GM18867 (cell line): Measurements from ENCODE around the gene TMED3.

Experiments
- ATAC-seq: cut with Tn5 transposase; IDR thresholded peaks from one replicate; pipeline ENCODE4 v1.9.1; 2021; ENCODE audit warnings: mild to moderate bottlenecking, moderate library complexity; ENCODE audit not compliant: unreplicated experiment

Gene TMED3

DNA sequence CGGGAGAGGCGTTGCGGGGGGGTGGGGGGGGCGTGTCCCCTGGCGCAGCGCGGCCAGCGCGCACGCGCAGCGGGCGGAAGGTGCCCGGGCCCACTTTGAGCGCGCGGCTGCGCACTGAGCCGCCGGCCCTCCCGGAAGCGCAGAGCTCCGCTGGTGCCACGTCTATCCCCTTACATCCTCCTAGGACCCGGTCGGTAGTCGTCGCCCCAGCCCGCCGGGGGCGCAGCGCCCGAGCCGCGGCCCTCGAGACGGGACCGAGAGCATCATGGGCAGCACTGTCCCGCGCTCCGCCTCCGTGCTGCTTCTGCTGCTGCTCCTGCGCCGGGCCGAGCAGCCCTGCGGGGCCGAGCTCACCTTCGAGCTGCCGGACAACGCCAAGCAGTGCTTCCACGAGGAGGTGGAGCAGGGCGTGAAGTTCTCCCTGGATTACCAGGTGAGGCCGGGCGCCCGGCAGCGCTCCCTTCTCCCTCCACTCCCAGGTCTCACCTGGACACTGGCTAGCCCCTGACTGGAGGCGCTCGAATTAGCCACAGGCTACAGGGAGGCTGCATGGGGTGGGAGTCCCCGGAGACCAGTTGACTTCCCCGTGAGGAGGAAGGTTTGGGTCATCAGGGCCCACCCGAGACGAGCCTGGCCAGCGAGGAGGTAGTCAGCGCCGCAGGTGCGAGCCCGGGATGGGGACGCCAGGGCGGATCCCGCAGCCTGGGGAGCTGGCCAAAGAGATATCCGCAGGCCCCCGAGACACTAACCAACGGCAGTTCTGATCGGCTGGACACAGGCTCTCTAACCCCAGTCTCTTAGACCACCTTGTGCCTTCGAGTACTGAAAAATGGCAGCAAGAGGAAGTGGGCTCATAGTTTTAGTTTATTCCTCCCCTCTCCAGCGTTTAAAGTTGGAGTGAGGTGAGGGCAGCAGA, at the start of gene TMED3:
Gene TMED3 (plus strand): TSS at position 128 of the 916 bp plus-strand sequence. CDS start 138 bp downstream, at position 266.
- peak; percentile 84 for ATAC-seq

DNA sequence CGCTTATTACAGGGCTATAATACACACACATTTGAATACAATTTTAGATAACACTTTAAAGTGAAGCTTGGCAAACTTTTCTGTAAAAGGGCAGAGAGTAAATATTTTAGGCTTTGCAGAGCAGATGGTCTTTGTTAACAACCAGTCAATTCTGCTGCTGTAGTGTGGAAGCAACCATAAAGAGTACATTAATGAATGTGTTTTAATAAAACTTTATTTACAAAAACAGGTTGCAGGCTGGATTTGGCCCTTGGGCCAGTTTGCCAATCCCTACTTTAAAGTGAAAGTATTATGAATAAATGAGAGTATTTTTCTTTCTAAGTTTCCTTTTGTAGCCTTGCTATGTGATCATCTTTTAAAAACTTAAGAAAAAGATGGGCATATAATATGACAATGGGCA, 49.1 kb upstream of the TMED3 start:
- ATAC-seq, result no peak

DNA sequence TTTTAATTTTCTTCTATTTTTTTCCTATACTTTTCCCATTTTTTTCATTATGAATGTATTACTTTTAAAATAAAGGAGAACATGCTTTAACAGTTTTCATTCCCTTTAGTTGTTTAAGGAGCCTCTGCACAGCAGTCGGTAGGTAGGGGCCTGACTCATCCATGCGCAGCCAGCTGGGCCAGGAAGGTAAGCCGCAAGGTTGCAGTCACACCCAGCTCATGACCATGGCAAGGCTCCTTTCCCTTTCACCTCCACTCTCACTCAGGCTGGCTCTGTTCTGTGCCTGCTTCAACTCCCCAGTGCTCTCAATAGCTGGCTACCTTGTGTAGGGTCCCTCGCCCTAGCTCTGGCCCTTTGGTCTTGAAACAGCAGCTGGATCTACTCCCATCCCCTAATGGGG, 45.7 kb upstream of the TMED3 start:
- no peak for ATAC-seq

GRCh38 chr15:79265987-79266579, 44.8 kb upstream of the TMED3 start:
- ATAC-seq, result no peak

DNA sequence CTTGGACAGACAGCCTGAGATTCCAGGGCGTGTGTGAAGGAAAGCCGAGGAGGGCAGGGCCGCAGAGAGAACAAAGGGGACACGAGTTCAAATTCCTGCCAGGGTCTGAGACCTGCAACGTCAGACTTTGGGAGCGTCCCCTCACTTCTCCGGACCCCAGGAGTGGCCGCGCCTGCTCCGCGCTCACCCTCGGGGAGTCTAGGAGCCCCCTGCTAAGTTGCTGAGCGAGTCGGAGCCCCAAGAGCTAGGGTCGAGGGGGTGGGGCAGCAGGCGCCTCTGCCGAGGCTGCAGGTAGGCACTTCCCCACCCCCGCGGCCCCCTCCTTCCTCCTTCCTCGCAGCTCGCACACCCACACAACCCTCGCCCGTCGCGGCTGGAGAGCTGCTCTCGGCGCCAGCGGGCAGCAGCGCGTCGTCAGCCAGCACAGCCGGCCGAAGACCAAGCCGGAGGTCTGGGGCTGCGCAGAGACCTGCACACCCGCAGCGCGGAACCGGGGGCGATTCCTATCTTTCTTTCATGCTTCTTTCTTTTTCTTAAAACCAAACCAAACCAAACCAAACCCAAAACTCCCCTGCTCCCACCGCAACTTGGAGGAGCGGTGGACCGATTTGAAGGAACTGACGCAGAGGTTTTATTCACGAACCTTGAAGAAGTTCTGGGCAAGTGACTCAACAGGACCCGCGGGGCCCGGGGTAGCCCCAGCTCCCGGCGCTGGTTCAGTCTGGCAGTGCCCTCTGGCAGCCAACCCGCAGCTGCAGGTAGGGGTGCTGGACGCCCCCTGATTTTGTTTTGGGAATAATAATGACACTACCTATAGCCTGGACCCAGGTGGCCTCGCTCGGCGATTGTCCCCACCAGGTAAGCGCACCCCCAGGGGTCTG, 28.3 kb upstream of the TMED3 start, which contains the start of gene ANKRD34C:
Gene ANKRD34C (plus strand): TSS at position 352 of the 881 bp plus-strand sequence. CDS start 10,563 bp downstream, outside the sequence.
- no peak for ATAC-seq

- ATAC-seq, result no peak
Measured at GRCh38 chr15:79283252-79284048, 27.5 kb upstream of the TMED3 start.

DNA sequence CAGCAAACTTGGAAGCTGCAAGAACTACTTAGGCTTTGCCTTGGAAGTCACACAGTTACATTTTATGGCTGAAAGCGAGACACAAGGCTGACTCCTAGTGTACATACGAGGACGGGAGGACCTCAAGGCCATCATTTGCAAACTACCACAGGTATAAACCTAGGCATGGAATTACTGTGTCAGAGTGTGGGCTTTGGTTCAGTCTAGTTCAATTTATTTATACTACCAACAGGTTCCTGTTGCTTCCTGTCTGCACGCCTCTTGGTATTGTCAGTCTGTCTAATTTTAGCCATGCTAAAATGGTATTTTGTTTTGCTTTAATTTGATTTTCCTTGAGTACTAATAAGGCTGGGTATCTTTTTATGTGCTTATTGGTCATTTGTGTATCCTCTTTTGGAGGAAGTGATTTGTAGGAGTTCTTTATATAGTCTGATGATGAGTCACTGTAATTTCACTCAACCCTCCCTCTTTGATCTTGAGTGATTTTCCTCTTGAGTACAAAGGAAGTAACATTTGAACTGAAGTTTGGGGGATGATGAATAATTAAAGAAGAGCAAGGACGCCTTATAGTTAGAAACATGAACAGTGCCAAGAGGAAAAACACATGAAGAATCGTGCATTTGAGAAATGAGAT, 20.2 kb upstream of the TMED3 start:
- ATAC-seq, result no peak

GRCh38 chr15:79292011-79292410, 18.9 kb upstream of the TMED3 start:
- no peak for ATAC-seq

- no peak for ATAC-seq
Measured at GRCh38 chr15:79294075-79294474, 16.8 kb upstream of the TMED3 start.

DNA sequence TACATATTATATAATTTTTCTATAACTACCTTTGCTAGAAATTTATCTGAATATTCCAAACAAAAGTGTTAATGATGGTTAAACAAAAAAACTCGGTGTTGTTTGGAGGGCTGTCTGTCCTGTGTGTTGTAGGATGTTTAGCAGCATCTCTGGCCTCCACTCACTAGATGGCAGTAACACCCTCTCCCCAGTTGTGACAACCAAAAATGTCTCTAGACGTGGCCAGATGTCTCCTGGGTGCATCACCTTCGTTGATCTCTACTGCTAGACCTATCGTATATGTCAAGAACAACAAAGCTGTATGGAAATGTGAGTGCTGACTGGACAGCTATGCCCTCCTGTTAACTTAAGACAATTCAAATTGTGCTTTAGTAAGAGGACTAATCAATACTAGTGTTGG, 14.3 kb upstream of the TMED3 start:
- ATAC-seq, result no peak

DNA sequence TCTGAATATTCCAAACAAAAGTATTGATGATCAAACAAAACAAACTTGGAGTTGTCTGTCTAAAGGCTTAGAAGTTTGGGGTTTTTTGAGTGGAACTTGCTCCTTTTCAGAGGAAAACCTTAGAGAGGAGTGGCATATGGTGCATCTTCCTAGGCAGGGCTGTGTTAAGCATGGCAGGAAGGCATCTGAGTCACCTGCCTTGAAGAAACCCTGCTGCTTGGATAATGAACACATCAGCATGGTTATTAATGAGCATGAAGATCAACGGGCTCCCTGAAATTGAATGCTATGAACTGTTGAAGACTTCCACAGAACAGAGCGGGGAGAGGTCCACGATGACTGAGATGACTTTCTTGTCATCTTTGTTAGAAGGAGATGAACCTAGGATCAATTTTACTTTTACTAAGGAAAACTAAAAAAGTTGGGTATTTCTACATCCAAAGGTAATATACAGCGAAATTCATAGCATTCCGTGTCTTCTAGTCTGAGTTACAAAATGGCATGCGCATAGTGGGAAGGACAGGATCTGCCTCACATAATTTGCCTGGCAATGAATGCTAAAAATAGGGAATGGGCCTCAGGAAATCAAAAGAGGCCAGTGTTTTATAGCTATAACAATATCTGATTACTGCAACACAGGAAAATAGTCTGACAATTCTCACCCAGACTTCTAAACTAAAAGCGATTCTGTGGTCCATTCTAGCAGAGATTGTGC, 11.6 kb upstream of the TMED3 start:
- ATAC-seq, result no peak

DNA sequence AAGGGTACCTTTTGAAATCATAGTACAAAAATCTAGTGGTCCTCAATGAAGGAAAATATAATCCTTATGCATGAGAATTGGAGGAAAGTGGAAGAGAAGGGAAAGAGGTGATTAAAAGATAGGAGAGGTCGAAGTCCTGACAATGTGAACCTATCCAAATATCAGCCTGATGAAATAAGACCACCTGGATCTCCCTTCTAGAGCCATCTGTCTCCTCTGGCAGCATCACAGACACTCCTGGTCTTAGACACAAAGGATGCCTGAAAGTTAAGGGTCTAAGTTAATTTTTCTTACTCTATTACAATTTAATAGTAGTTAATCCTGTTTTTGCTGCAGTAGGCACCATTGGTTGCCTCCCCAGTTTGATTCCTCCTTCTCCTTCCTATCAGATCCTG, 11.1 kb upstream of the TMED3 start:
- ATAC-seq, result no peak

GRCh38 chr15:79307251-79307650, 3.7 kb upstream of the TMED3 start:
- ATAC-seq, result no peak

DNA sequence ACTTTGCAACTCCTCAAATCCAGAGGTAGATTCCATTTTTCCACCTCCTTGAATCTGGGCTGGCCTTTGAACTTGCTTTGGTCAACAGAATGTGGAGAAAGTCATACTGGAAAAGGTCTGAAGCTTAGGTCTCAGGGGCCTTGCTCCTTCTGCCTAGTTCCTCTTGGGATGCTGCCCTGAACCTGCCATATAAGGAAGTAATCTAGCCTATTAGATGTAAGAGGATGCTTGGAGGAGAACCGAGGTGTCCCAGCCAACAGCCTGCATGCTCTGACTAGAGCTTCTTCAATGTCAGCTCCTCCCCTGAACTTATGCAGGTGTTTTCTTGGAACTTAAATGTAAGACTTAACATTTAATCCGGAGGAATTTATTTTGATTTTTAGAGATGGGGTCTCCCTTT, 2.0 kb upstream of the TMED3 start:
- ATAC-seq, result no peak

- ATAC-seq, result peak; percentile 35
Measured at GRCh38 chr15:79310612-79310984, 314 bp upstream of the TMED3 start.

DNA sequence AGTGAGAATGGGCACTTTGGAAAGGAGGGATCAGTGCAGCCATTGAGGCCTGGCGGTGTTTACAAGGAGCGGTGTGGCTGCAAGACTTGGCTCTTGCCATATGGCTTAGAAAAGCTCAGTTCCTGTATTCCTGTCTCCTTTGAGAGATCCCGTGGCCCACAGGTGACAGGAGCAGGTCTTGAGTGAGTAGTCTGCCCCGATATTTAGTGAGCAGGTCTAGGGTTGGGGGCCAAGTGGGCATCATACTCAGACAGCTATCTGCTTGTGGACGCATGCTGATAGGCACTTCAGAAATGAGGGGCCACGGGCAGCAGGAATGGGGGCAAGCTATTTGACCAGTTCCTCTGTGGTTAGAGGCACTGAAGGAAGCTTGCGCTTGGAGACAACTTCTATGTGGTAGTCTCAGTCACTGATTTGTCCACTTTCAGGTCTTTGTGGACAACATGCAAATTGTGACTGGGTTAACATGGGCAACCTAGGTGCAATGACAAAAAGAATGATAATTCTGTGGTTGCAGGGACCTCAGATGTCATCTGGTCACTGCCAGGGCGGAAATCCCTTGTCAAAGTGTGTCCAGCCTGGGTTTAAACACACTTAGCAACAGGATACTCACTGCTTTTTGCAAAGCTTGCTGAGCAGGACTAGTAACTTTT, 1.1 kb downstream of the TMED3 start:
- ATAC-seq, result no peak

- ATAC-seq, result no peak
Measured at GRCh38 chr15:79314186-79314585, 3.3 kb downstream of the TMED3 start.

GRCh38 chr15:79314811-79315210, 3.9 kb downstream of the TMED3 start:
- ATAC-seq, result no peak
